PFSK-1 (cell line): ENCODE results near the gene NSFL1C.

Experiments used
- POLR2AphosphoS5 ChIP-seq: IDR thresholded peaks from 2 replicates; pipeline ENCODE4 v1.6.1; 2012; ENCODE audit warnings: low read depth, mild to moderate bottlenecking, control low read depth, low read length, moderate library complexity
- TAF1 ChIP-seq: IDR thresholded peaks from 2 replicates; pipeline ENCODE4 v1.6.1; 2012; ENCODE audit warnings: low read length, control low read depth, borderline replicate concordance; ENCODE audit not compliant: insufficient read depth
- TF ChIP-seq, protein P1 (sequence below), 2 experiments: IDR thresholded peaks; 2 replicates each; pipeline versions ENCODE4 v1.6.1 to v1.8.0; 2011 to 2012; ENCODE audit warnings: low read depth in 2 of 2, low read length in 2 of 2, control low read depth in 1 of 2, inconsistent platforms in 1 of 2, mild to moderate bottlenecking in 1 of 2, moderate library complexity in 1 of 2; ENCODE audit not compliant: insufficient read depth in 1 of 2

DNA sequence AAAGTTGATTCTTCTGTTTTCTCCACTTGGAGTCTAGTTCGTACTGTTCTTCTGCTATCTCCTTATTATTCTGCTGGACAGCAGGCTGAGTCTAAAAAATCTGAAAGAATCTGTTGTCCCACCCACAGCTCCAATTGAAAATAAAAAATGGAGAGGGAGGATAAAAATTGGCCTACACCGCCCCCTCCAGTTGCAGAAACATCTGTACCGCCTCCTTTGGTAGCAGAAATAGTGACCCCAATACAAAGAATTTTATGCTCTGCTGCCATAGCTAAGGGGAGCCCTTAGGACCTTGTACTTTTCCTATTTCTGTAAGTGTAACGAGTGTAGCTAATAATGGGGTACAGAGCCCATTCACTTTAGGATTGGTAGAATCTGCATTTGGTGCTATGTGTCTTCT is 68.9 kb downstream of the NSFL1C start:
- TF ChIP-seq, protein P1, sequence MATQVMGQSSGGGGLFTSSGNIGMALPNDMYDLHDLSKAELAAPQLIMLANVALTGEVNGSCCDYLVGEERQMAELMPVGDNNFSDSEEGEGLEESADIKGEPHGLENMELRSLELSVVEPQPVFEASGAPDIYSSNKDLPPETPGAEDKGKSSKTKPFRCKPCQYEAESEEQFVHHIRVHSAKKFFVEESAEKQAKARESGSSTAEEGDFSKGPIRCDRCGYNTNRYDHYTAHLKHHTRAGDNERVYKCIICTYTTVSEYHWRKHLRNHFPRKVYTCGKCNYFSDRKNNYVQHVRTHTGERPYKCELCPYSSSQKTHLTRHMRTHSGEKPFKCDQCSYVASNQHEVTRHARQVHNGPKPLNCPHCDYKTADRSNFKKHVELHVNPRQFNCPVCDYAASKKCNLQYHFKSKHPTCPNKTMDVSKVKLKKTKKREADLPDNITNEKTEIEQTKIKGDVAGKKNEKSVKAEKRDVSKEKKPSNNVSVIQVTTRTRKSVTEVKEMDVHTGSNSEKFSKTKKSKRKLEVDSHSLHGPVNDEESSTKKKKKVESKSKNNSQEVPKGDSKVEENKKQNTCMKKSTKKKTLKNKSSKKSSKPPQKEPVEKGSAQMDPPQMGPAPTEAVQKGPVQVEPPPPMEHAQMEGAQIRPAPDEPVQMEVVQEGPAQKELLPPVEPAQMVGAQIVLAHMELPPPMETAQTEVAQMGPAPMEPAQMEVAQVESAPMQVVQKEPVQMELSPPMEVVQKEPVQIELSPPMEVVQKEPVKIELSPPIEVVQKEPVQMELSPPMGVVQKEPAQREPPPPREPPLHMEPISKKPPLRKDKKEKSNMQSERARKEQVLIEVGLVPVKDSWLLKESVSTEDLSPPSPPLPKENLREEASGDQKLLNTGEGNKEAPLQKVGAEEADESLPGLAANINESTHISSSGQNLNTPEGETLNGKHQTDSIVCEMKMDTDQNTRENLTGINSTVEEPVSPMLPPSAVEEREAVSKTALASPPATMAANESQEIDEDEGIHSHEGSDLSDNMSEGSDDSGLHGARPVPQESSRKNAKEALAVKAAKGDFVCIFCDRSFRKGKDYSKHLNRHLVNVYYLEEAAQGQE (IDR thresholded peaks at IDR 0.05; ENCODE audit: insufficient read depth in 1 of 2, low read depth in 2 of 2, low read length in 2 of 2) = no peak
- no peak for TF ChIP-seq POLR2AphosphoS5
- TF ChIP-seq TAF1 = no peak
